ENCODE results near the gene CAMSAP1.

The CAMSAP1 gene

DNA sequence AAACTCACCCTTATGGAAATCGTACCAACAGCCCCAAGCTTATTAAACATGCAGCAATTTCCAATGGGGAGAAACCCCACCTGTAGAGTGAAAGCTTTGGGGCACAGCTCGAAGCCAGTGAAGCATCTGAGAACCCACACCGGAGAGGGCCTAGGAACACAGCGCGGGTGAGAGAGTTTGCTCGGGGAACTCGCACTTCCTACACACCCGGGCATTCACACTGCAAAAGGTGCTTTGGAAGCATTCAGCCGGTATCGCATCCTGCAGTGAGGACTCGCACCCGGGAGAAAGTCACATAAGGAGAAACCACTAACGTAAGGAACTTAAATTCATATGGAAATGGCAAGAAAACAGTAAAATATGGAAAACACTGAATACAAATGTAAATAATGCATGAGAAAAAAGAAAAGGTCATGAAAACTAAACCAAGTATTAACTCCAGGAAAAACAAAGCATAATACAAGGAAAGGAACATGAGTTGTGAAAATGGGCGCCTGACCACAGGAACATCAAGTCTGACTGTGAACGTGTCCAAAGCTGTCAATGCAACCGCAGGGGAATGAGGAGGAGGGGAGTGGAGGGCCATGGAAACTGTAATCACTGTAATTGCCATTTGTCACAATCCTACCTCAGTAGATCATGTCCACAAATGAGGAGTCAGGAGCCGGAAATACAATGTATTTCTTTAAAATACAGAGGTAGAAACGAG lies 28.7 kb downstream of the CAMSAP1 start:
- no peak for DNase-seq

GRCh38 chr9:135877791-135878527 lies 29.4 kb downstream of the CAMSAP1 start:
- DNase-seq, result no peak

DNA sequence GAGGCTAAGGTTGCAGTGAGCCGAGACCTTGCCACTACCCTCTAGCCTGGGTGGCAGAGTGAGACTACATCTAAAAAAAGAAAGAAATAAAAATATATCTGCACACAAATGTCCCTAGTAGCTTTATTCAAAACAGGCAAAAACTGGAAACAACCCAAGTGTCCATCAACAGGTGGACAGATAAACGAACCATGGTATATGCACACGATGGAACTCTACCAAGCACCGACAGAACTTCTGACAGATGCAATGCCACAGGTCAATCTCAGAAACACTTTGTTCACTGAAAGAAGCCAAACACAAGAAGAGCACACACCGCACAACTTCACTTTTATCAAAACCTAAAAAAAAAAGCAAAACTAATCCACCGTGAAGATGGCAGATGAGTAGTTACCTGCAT lies 30.4 kb downstream of the CAMSAP1 start:
- DNase-seq, result no peak

DNA sequence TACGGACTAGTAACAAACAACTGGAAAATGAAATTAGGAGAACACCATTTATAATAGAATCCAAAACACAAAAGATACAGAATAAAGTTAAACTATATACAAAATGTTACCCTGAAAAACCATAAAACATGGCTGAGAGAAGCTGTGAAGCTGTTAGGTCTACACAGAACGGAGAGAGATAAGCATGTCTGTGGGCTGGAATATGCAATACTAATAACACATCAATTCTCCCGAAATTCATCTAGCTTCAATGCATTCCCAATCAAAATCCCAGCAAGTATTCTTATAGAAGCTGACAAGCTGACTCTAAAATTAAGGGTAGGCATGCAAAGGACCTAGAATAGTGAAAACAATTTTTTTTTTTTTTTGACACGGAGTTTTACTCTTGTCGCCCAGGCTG lies 32.5 kb downstream of the CAMSAP1 start:
- no peak for DNase-seq

GRCh38 chr9:135869909-135870308 lies 37.4 kb downstream of the CAMSAP1 start:
- DNase-seq, result no peak

GRCh38 chr9:135865531-135865930 lies 41.8 kb downstream of the CAMSAP1 start:
- DNase-seq, result no peak

GRCh38 chr9:135864447-135865049 lies 42.8 kb downstream of the CAMSAP1 start:
- DNase-seq, result peak; percentile 53

GRCh38 chr9:135862809-135863208 lies 44.5 kb downstream of the CAMSAP1 start:
- DNase-seq, result no peak

GRCh38 chr9:135858491-135859185 lies 48.7 kb downstream of the CAMSAP1 start:
- DNase-seq, result no peak

- no peak for DNase-seq
Measured at GRCh38 chr9:135857843-135858242, 49.5 kb downstream of the CAMSAP1 start.

DNA sequence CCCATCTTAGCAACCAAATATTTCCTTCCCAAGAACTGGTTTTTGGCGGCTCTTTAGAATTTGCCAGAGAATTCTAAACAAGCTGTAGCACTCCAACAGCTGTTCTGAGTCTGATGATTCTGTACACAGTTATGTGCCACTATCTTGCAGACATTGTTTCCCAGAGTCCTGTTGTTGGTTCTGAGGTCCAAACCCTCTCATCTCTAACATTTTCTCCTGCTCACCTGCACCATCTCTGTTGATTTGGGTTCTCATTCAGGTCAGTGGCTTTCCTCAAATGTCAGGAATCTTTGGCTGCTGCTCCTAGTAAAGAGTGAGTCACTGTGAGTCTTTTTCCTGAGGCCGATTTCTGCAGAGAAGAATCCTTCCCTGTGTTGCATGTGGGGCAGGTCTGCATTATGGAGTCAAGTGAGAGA lies 50.0 kb downstream of the CAMSAP1 start:
- DNase-seq, result no peak

DNA sequence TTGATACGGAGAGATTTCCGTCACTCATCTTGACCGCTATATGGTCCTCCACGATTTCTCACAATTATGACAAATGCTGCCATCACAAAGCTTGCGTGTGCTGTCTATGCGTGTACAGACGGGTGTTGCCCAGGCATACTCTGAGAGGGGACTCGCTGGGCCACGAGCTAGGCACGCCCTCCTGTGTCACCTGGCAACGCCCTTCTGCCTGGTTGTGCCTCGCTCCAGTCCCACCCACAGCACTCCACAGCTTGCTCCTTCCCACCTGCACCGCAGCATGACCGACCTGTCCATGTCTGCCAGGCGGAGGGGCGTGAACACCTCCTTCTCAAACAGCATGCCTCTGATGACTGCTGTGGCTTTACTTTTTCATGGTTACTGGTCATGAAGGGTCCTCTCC lies 55.6 kb downstream of the CAMSAP1 start:
- DNase-seq, result no peak

DNA sequence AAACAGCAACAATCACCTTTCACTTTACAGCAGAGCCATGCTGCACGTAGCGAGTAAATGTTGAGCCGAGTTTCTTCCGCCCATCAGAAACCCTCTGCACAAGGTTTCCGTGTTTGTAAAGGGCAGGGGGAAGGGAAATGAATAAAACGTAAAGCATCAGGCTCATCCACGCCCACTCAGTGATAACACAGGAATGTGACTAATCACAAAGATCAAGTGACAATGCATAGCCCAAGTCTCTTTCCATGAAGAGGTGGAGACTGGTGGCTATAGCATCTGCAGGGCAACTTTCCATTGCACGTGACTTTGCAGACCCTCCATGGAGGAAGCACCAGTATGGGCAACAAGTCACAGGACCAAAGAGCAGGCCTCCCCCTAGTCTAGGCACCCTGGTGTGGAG lies 56.6 kb downstream of the CAMSAP1 start:
- DNase-seq, result no peak

DNA sequence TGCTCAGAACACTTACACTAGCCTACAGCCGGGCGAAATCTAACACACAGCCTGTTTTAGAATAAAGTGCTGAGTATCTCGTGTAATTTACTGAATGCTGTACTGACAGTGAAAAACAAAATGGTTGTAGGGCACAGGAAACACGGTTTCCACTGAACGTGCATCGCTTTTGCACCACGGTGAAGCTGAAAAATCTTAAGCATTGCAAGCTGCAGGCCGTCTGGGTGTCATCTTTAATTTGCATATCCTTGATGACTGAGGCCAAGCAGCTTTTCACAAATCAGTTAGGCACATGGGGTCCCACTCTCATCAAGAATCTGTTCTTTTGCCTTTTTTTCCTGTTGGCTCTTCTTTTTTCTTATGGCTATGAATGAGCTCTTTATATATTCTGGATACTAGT lies 58.2 kb downstream of the CAMSAP1 start:
- no peak for DNase-seq

DNA sequence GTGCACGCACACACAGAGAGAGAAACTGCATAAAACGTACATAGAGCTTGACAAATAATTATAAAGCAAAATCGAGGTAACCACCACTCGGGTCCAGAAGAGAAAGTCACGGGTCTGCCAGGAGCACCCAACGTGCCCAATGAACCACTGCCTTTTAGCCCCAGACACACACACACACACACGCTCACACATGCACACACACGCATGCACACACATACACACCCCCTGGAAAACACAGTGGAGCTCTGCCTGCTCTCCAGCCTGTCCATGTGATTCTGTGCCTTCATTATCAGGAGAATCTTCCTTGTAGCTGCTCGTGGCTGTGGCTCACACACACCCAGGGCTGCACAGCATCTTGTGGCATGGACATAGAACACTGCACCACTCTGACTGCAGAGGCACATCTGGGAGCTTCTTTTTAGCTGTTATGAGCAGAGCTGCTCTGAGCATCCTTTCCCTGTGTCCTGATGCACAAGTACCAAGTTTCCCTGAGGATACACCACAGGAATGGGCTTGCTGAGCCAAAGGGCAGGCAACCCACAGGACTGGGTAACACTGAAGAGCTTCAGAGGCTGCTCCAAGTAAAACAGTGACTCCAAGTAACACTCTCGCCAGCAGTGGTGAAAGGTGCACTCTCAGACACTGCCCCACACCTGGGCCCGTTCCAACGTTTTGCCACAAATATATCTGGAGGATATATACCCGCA lies 58.9 kb downstream of the CAMSAP1 start:
- DNase-seq, result no peak

DNA sequence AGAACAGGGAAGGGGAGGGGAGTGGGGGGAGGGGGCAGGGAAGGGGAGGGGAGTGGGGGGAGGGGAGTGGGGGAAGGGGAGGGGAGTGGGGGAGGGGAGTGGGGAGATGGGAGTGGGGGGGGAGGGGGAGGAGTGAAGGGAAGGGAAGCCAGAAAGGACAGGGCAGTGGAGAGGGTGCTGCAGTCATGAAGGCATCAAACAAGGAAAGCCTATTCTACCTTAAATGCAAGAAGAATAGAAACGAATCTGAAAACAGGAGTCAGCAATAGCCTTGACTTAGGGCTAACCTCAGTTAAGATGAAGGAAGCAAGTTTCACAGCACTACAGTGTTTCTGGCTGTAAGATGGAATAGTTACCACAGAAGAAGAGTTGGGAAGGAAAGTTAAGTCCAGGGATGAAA lies 59.5 kb downstream of the CAMSAP1 start:
- DNase-seq, result no peak

DNA sequence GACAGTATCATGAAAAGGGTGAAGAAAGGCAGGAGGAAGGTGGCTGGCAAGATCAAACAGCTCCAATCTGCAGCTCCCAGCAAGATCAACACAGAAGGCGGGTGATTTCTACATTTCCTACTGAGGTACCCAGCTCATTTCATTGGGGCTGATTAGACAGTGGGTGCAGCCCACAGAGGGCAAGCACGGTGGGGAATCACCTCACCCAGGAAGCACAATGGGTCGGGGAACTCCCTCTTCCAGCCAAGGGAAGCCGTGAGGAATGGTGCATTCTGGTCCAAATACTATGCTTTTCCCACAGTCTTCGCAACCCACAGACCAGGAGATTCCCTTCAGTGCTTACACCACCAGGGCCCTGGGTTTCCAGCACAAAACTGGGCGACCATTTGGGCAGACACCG lies 66.8 kb downstream of the CAMSAP1 start:
- no peak for DNase-seq

DNA sequence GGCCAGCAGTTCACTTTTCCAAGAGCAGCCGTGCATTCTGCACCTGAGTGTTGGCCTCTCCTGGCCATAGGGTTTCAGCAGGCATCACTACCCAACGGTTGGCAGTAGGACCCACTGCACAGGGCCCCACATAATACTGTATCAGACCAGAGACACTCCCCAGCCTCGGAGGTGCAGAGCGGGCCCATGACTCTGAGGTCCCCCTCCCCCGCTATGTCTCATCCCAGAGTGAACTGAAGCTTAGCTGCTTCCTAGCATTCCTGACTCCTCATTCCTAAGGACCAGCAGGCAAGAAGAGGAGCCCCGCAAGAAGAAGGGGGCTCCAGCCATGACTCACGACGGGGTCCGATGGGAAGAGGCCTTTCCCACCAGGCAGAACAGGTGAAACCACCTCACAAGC lies 67.2 kb downstream of the CAMSAP1 start:
- no peak for DNase-seq

DNA sequence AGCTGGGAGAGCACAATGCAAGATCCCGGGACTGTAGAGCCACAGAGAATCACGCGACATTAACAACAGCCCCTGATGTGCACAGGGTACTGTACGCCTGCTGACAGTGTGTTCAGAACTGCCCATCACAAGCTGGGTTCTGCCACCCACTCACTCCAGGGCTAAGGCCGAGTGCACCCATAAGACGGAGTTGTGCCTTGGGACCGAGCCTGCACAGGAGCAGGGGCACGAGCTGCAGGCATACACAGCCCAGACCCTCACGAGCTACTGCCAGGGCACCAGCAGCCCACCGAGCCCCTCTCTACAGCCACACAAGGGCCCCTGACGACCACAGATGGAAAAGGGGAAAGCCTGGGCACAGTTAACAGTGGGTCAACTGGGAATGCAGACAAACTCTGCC lies 67.8 kb downstream of the CAMSAP1 start:
- DNase-seq, result no peak

DNA sequence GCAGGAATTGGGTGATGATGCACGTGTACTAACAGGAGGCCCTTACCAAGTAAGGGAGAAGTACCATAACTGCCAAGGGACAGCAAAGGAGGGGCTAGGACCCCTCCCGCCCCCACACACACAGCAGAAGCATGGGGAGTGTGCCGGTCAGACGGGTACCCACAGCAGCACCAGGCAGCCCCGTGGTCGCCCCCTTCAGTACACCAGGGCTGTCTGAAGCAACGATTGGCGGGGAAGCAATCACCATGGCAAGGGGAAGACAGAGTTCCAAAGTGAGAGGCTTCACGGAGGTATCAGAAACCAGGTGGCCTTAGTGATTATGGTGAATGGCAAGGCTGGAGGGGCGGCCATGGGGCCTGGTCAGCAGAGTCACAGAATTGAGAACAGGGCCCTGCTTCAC lies 72.2 kb downstream of the CAMSAP1 start:
- no peak for DNase-seq

GRCh38 chr9:135833864-135834263 lies 73.5 kb downstream of the CAMSAP1 start:
- no peak for DNase-seq

DNA sequence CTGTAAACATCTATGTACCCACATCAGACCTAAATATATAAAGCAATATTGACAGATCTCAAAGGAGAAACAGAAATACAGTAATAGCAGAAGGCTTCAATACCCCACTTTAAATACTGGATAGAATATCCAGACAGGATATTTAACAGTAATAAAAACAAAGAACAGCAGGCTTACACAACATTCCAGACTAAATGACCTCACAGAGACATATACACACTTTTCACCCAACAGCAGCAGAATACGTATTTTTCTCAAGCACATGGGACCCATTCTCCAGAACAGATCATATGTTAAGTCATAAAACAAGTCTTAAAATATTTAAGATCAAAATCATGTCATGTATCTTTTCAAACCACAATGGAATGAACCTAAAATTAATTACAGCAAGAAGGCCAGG lies 76.8 kb downstream of the CAMSAP1 start:
- no peak for DNase-seq

DNA sequence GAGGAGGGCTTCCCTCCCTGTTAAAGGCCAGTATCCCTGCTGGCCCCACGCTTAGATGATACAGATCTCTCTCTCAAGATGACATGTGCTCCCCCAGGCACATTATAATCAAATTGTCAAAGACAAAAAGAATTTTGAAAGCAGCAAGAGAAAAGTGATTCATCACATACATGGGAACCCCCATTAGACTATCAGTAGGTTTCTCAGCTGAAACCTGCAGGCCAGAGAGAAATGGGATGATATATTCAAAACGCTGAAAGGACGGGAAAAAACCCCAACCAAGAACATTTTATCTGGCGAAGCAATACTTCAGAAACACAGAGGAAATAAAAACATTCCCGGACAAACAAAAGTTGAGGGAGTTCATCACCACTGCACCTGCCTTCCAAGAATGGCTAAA lies 78.7 kb downstream of the CAMSAP1 start:
- no peak for DNase-seq

Data from CD4-positive, alpha-beta T cell treated with Interleukin-4 for 4 hours (primary cell).